Common myeloid progenitor, CD34-positive (primary cell): Measurements from ENCODE around the gene MXD1.

Experiments used
- CTCF ChIA-PET: fragments of 350-600 bp; sonication (Branson Sonifier 250); formaldehyde crosslinking; loops from one replicate; lab custom pipeline; 2021; ENCODE audit warnings: antibody characterized with exemption; lab: Charles Lee
- POLR2A ChIA-PET: fragments of 350-600 bp; sonication (Branson Sonifier 250); formaldehyde crosslinking; loops from one replicate; lab custom pipeline; 2021; ENCODE audit warnings: antibody characterized with exemption; lab: Charles Lee
- DNase-seq, 3 donors: peaks; one replicate each; pipeline versions ENCODE4 v3.0.0 to v3.0.0-alpha.2; 2013
- H3K27ac ChIP-seq, 2 experiments: 1 replicate in 1 of 2; 2 replicates in 1 of 2; pipeline ENCODE4 v1.7.0; 2013; ENCODE audit warnings: inconsistent platforms in 2 of 2, low read length in 2 of 2, mild to moderate bottlenecking in 2 of 2, low read depth in 1 of 2, moderate library complexity in 1 of 2; ENCODE audit not compliant: severe bottlenecking in 2 of 2, insufficient read depth in 1 of 2, poor library complexity in 1 of 2
- H3K27me3 ChIP-seq, 5 experiments: replicated peaks in 2 of 5; 1 replicate in 3 of 5; 2 replicates in 2 of 5; pipeline versions ENCODE4 v1.6.1 to v1.7.0; 2013; ENCODE audit warnings: low read length in 4 of 5, mild to moderate bottlenecking in 2 of 5, moderate library complexity in 2 of 5, inconsistent platforms in 1 of 5; ENCODE audit not compliant: insufficient read depth in 5 of 5, control insufficient read depth in 4 of 5
- H3K36me3 ChIP-seq, 4 experiments: 1 replicate in 2 of 4; 2 replicates in 2 of 4; pipeline versions ENCODE4 v1.6.1 to v1.7.0; 2013; ENCODE audit warnings: low read length in 3 of 4, control low read depth in 1 of 4, mild to moderate bottlenecking in 1 of 4; ENCODE audit not compliant: control insufficient read depth in 4 of 4, insufficient read depth in 4 of 4
- H3K4me1 ChIP-seq, 4 experiments: 1 replicate in 3 of 4; 2 replicates in 1 of 4; pipeline versions ENCODE4 v1.6.1 to v1.7.1; 2013; ENCODE audit warnings: low read length in 3 of 4, mild to moderate bottlenecking in 3 of 4, control low read depth in 1 of 4, inconsistent platforms in 1 of 4, moderate library complexity in 1 of 4; ENCODE audit not compliant: control insufficient read depth in 4 of 4, insufficient read depth in 4 of 4; ENCODE audit errors: control extremely low read depth in 1 of 4
- H3K4me3 ChIP-seq, 7 experiments: 1 replicate in 4 of 7; 2 replicates in 3 of 7; pipeline versions ENCODE4 v1.5.1 to v1.7.0; 2013; ENCODE audit warnings: mild to moderate bottlenecking in 7 of 7, low read length in 6 of 7, moderate library complexity in 6 of 7, inconsistent platforms in 2 of 7, low read depth in 2 of 7, control low read depth in 1 of 7; ENCODE audit not compliant: insufficient read depth in 4 of 7, control insufficient read depth in 1 of 7; ENCODE audit errors: extremely low read depth in 1 of 7
- H3K9me3 ChIP-seq, 5 experiments: 1 replicate in 4 of 5; 2 replicates in 1 of 5; pipeline versions ENCODE4 v1.6.1 to v1.7.1; 2013; ENCODE audit warnings: low read length in 4 of 5, mild to moderate bottlenecking in 2 of 5, inconsistent platforms in 1 of 5, low read depth in 1 of 5, moderate library complexity in 1 of 5; ENCODE audit not compliant: control insufficient read depth in 4 of 5, insufficient read depth in 2 of 5; ENCODE audit errors: control extremely low read depth in 1 of 5
- WGBS: methylation state at CpG from one replicate; pipeline ENCODE4 v1.1.5; 2013; ENCODE audit not compliant: insufficient coverage; 5-methylcytosine and 5-hydroxymethylcytosine counted together

The MXD1 gene

DNA sequence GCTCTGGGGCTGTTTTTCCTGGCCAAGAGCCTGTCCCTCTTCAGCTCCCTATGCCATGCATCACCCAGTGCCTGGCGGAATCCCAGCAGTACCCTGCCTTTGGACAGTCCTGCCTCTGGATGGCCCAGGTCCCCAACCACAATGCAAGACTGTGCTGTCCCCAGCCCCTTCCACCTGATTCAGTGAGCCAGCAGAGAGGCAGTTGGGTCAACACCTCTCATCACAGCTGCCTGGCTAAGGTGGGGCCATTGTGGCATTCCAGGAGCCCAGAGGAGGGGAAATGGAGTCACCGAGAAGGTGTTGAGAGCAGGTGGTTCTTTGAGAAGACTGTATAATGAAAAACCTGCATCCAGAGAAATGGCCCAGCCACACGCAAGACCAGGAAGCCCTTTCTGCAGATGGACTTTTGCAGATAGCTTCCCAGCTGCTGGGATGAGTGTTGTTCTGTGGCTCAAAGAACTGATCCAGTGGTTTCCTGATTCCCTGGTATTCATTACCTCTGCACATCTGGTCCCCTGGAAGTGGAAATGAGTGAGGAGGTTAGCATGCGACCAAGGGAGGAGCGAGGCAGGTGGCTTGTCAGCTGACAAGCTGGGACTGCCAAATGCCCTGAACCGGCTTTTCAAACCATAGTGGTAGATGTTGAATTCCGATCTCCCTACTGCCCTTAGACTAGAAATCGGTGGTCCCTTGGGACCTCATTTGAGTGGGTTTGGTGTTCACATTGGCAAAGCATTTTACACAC lies 48.2 kb downstream of the MXD1 start:
- DNase-seq: no peak
- H3K4me3 ChIP-seq: no peak overlapping the region
- H3K27ac ChIP-seq: no peak overlapping the region
- no peaks in the 10 kb centered on the region for H3K36me3 ChIP-seq
- peaks cover 0 to 7% (median 0%) of the 10 kb centered on the region in 4 experiments for H3K4me1 ChIP-seq
- 98% methylated on average over 7 of the region's 8 CpGs for whole genome bisulfite sequencing
- no peaks in the 10 kb centered on the region for H3K9me3 ChIP-seq
- ChIA-PET CTCF (no interaction called here), POLR2A (no interaction called here)
- H3K27me3 ChIP-seq: no peaks in the 10 kb centered on the region

DNA sequence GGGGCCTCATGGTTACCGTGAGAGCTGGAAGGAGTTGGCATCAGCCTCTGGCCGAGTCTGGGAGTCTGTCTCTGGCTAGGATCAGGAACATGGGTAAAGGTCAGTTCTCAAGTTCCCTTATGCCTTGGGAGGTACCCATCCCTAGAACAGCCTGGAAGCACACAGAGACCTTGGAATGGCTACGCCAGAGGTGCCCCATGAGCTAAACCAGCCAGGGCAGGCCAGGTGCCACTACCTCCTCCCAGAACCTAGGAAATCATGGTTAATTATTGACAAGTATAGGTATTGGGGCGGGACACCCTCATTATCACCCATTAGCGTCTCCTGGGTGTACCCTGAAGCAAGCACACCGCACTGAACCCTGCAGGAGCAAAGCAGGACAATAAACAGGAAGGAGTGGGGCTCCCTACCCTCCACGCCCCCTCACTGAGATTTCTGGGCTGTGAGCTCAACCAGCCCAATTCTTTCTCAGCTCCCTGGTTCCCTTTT lies 49.5 kb downstream of the MXD1 start:
- no peaks in the 10 kb centered on the region for H3K27me3 ChIP-seq
- DNase-seq: no peak
- H3K36me3 ChIP-seq: no peaks in the 10 kb centered on the region
- H3K4me3 ChIP-seq: no peak overlapping the region
- H3K4me1 ChIP-seq: peaks cover 0 to 7% (median 0%) of the 10 kb centered on the region in 4 experiments
- H3K27ac ChIP-seq: no peak overlapping the region
- ChIA-PET POLR2A (no interaction called here), CTCF (interaction anchor here (0.6 to 1.2 kb wide), 3 partner anchors 12 to 105 kb away, joined by 3 read pairs; no protein-coding TSS in a partner anchor)
- WGBS: 98% methylated on average over 5 of the region's 7 CpGs
- H3K9me3 ChIP-seq: no peaks in the 10 kb centered on the region

DNA sequence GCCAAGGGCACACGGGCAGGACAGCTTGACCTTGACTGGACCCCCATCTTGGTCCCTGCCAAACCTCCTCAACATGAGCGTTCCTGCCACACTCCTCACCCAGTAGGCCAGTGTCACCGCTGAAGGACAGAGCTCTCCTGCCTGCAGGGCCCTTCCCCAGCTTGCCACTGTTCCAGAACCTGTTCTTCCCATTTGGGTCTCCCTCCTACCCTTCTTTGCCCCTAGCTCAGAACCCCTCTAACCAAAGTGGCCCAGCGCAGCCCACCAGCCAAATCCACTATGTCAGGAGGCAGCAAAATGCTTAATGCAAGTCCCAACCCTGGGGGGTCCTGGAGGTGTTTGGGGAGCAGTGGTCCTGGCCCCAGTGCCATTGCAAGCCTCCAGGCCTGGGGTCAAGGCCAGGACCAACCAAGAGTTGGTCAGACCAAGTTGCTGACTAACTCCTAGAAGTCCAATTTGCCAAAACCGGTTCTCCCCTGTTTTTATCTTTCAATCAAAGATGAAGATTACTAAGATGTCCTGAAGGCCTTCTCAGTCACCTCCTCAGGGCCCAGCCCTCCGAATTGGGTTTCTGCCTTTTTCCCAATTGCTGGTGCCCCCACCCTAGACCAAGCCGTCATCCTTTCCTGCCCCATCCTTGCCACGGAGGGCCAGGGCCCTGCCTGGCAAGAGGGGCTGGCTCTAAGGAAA lies 51.0 kb downstream of the MXD1 start:
- no peaks in the 10 kb centered on the region for H3K9me3 ChIP-seq
- ChIA-PET POLR2A (interaction anchor here (0.6 to 0.9 kb wide), 2 partner anchors 9 to 13 kb away, joined by 6 to 7 read pairs; no protein-coding TSS in a partner anchor), CTCF (interaction anchor here (1.6 kb wide), 1 partner anchor 21 kb away, joined by 4 read pairs; no protein-coding TSS in a partner anchor)
- H3K4me1 ChIP-seq: peaks cover 0 to 7% (median 0%) of the 10 kb centered on the region in 4 experiments
- no peaks in the 10 kb centered on the region for H3K36me3 ChIP-seq
- H3K27ac ChIP-seq: no peak overlapping the region
- H3K4me3 ChIP-seq: no peak overlapping the region
- DNase-seq: no peak
- WGBS: 98% methylated on average over 8 of the region's 8 CpGs
- no peaks in the 10 kb centered on the region for H3K27me3 ChIP-seq

DNA sequence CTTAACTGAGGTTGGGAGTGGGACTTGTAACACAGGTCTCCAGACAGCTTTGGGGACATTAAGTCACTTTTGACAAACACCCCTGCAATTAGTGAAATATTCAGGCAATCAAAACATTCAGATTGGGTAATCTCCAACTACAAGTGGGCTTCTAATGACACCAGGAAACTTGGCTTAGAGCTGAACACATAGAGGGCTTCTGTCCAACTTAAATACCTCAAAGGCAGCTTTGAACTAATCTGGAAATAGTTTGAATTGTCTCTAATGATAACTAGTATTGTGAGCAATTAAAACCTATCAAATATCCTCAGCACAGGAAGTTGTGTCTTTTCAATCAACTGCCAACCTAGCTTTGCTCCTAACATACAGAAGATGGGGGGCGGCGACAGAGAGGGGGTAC lies 51.6 kb downstream of the MXD1 start:
- 100% methylated on average over 2 of the region's 2 CpGs for WGBS
- Histone ChIP-seq H3K27ac (no peak overlapping the region), H3K4me1 (peaks cover 0 to 7% (median 0%) of the 10 kb centered on the region in 4 experiments), H3K36me3 (no peaks in the 10 kb centered on the region), H3K9me3 (no peaks in the 10 kb centered on the region), H3K27me3 (no peaks in the 10 kb centered on the region), H3K4me3 (no peak overlapping the region)
- POLR2A ChIA-PET: interaction anchor here (0.6 kb wide), 1 partner anchor 13 kb away, joined by 6 read pairs; no protein-coding TSS in a partner anchor
- no peak for DNase-seq
- CTCF ChIA-PET: interaction anchor here (1.6 kb wide), 1 partner anchor 22 kb away, joined by 4 read pairs; no protein-coding TSS in a partner anchor

DNA sequence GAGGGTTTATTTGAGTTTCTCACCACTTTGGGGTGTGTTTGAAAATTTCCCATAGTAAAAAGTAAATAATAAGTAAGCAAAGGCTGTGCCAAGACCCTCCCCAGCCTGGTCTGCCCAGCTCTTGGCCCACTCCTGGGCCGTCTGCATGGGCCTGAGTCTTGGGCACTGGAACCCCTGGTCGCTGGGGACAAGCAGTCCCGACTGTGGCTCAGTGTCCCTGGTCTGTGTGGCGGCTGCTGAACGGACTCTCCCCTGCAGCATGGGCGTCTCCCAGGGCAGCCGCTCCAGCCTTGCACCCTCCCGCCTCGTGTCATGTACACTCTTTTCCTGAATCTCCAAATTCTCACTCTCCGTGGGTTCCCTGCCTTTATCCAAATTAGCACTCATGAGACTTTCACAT lies 53.7 kb downstream of the MXD1 start:
- H3K27me3 ChIP-seq: no peaks in the 10 kb centered on the region
- DNase-seq: no peak
- 98% methylated on average over 10 of the region's 10 CpGs for WGBS
- CTCF ChIA-PET: no interaction called here
- peaks cover 0 to 8% (median 3%) of the 10 kb centered on the region in 4 experiments for H3K4me1 ChIP-seq
- POLR2A ChIA-PET: no interaction called here
- H3K9me3 ChIP-seq: no peaks in the 10 kb centered on the region
- no peak overlapping the region for H3K4me3 ChIP-seq
- no peak overlapping the region for H3K27ac ChIP-seq
- H3K36me3 ChIP-seq: no peaks in the 10 kb centered on the region

DNA sequence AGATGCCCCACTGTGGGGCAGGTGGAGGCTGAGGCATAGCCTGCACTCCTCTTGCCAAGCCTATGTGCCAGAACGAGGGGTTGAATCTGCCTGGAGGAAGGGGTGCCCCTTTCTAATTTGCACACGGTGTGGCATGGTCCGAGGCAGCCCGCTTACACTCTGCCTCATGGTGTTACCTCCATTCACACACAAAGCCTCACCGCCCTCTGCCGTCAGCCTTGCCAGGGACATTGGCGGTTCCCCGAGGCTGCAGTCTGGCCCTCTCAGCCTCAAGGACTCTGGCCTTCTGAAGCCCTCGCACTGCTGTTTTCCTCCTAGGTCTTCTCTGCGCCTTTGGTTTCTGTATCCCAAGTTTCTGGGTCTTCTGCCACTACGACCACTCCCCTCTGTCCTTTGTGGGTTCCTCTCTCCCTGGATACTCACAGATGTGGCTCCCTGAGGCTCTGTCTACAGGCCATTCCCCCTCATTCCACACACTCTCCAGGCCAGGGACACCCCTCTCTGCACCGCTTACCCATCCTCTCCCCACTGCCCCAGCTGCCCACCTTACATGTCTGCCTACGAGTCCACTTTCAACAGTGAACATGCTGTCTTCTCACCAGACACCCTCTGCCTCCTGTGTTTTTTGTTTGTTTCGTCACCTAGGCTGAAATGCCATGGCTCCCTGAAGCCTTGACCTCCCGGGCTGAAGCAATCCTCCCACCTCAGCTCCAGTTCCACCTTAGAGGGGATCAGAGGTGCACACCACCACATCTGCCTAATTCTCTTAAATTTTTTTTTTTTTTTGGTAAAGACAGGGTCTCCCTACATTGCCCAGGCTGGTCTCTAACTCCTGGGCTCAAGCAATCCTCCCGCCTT lies 54.4 kb downstream of the MXD1 start:
- Histone ChIP-seq H3K4me1 (peaks cover 0 to 8% (median 3%) of the 10 kb centered on the region in 4 experiments), H3K27me3 (no peaks in the 10 kb centered on the region), H3K9me3 (no peaks in the 10 kb centered on the region), H3K36me3 (no peaks in the 10 kb centered on the region), H3K4me3 (no peak overlapping the region), H3K27ac (no peak overlapping the region)
- 97% methylated on average over 15 of the region's 16 CpGs for WGBS
- DNase-seq: no peak
- ChIA-PET POLR2A (no interaction called here), CTCF (interaction anchor here (0.6 to 1.3 kb wide), 2 partner anchors 13 to 595 kb away, joined by 3 read pairs; no protein-coding TSS in a partner anchor)
